Astrocyte of the cerebellum (primary cell): ENCODE measurements around the gene AIRE.
A peak's percentile ranks its signal among the peaks of the same experiment; 100 is the strongest.
"Not testable (repeated sequence)": the region's sequence is repeated elsewhere in the genome, so short reads cannot be mapped to it uniquely, and the experiment has no call there.

ENCODE experiments used
- DNase-seq: peaks from one replicate; pipeline ENCODE4 v3.0.0-alpha.2; 2011; ENCODE audit warnings: low read depth
- H3K4me3 ChIP-seq: 2 replicates; pipeline ENCODE4 v1.5.1; 2011; ENCODE audit warnings: mild to moderate bottlenecking, low read depth, low read length, moderate library complexity
- CTCF ChIP-seq: IDR thresholded peaks from 2 replicates; pipeline ENCODE4 v1.5.1; 2012; ENCODE audit warnings: low read length, low read depth, moderate library complexity, mild to moderate bottlenecking; ENCODE audit errors: missing control alignments
- in situ Hi-C: cut with HindIII; loops from 2 replicates; pipeline ENCODE4 v1.10.0; 2017; ENCODE audit warnings: low sequenced_read_pairs

AIRE gene

GRCh38 chr21:44298301-44298700 lies 12.6 kb downstream of the AIRE start:
- no peak for DNase-seq
- peak; percentile 31 for TF ChIP-seq CTCF
- in situ Hi-C loops: no loop called here
- no peak overlapping the region for H3K4me3 ChIP-seq

GRCh38 chr21:44299085-44299457 lies 13.4 kb downstream of the AIRE start:
- DNase-seq: no peak
- no peak for TF ChIP-seq CTCF
- H3K4me3 ChIP-seq: peak overlapping the region; percentile 71
- in situ Hi-C loops: no loop called here

- DNase-seq: no peak
- H3K4me3 ChIP-seq: peak within 1 kb of the TSS; percentile 71
- TF ChIP-seq CTCF: no peak
- in situ Hi-C loops: no loop called here
Observed at GRCh38 chr21:44299458-44300261, 14.0 kb downstream of the AIRE start, which contains the start of gene PFKL. Gene PFKL (plus strand): TSS chr21:44300053. CDS start chr21:44300106, 53 bp downstream.

GRCh38 chr21:44300262-44300959 lies 14.7 kb downstream of the AIRE start:
- DNase-seq: no peak
- no peak for TF ChIP-seq CTCF
- peak overlapping the region; percentile 71 for H3K4me3 ChIP-seq
- in situ Hi-C loops: no loop called here

- in situ Hi-C loops: no loop called here
- TF ChIP-seq CTCF: no peak
- no peak for DNase-seq
- peak overlapping the region; percentile 71 for H3K4me3 ChIP-seq
Observed at GRCh38 chr21:44301141-44301540, 15.5 kb downstream of the AIRE start.

GRCh38 chr21:44301961-44302406 lies 16.3 kb downstream of the AIRE start:
- in situ Hi-C loops: no loop called here
- no peak for DNase-seq
- H3K4me3 ChIP-seq: no peak overlapping the region
- TF ChIP-seq CTCF: no peak

- H3K4me3 ChIP-seq, DNase-seq, in situ Hi-C loops: not testable (repeated sequence)
Observed at GRCh38 chr21:44302573-44303401, 17.1 kb downstream of the AIRE start.
